ENCODE data around the gene CNOT3.

DNA sequence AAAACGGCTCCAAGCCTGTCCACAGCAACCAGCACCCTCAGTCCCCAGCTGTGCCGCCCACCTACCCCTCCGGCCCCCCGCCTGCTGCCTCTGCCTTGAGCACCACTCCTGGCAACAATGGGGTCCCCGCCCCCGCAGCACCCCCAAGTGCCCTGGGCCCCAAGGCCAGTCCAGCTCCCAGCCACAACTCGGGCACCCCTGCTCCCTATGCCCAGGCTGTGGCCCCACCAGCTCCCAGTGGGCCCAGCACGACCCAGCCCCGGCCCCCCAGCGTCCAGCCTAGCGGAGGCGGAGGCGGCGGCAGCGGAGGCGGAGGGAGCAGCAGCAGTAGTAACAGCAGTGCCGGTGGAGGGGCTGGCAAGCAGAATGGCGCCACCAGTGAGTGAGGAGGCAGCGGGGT lies 10.6 kb downstream of the CNOT3 start:
- TF ChIP-seq, protein P1, sequence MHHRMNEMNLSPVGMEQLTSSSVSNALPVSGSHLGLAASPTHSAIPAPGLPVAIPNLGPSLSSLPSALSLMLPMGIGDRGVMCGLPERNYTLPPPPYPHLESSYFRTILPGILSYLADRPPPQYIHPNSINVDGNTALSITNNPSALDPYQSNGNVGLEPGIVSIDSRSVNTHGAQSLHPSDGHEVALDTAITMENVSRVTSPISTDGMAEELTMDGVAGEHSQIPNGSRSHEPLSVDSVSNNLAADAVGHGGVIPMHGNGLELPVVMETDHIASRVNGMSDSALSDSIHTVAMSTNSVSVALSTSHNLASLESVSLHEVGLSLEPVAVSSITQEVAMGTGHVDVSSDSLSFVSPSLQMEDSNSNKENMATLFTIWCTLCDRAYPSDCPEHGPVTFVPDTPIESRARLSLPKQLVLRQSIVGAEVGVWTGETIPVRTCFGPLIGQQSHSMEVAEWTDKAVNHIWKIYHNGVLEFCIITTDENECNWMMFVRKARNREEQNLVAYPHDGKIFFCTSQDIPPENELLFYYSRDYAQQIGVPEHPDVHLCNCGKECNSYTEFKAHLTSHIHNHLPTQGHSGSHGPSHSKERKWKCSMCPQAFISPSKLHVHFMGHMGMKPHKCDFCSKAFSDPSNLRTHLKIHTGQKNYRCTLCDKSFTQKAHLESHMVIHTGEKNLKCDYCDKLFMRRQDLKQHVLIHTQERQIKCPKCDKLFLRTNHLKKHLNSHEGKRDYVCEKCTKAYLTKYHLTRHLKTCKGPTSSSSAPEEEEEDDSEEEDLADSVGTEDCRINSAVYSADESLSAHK (CRISPR knock-in tag; IDR thresholded peaks at IDR 0.05; ENCODE audit: borderline replicate concordance), result no peak
- no peak for TF ChIP-seq ZNF792 (CRISPR knock-in tag; IDR thresholded peaks at IDR 0.05)
- no peak for TF ChIP-seq ATF7 (IDR thresholded peaks at IDR 0.05)
- no peak for TF ChIP-seq ATF7 (CRISPR knock-in tag; IDR thresholded peaks at IDR 0.05)
- no peak for TF ChIP-seq JUN (CRISPR knock-in tag; IDR thresholded peaks at IDR 0.05)
- no peak for TF ChIP-seq IKZF1 (IDR thresholded peaks at IDR 0.05)
- no peak for TF ChIP-seq NR3C1 (CRISPR knock-in tag; IDR thresholded peaks at IDR 0.05)
- TF ChIP-seq, protein P2, sequence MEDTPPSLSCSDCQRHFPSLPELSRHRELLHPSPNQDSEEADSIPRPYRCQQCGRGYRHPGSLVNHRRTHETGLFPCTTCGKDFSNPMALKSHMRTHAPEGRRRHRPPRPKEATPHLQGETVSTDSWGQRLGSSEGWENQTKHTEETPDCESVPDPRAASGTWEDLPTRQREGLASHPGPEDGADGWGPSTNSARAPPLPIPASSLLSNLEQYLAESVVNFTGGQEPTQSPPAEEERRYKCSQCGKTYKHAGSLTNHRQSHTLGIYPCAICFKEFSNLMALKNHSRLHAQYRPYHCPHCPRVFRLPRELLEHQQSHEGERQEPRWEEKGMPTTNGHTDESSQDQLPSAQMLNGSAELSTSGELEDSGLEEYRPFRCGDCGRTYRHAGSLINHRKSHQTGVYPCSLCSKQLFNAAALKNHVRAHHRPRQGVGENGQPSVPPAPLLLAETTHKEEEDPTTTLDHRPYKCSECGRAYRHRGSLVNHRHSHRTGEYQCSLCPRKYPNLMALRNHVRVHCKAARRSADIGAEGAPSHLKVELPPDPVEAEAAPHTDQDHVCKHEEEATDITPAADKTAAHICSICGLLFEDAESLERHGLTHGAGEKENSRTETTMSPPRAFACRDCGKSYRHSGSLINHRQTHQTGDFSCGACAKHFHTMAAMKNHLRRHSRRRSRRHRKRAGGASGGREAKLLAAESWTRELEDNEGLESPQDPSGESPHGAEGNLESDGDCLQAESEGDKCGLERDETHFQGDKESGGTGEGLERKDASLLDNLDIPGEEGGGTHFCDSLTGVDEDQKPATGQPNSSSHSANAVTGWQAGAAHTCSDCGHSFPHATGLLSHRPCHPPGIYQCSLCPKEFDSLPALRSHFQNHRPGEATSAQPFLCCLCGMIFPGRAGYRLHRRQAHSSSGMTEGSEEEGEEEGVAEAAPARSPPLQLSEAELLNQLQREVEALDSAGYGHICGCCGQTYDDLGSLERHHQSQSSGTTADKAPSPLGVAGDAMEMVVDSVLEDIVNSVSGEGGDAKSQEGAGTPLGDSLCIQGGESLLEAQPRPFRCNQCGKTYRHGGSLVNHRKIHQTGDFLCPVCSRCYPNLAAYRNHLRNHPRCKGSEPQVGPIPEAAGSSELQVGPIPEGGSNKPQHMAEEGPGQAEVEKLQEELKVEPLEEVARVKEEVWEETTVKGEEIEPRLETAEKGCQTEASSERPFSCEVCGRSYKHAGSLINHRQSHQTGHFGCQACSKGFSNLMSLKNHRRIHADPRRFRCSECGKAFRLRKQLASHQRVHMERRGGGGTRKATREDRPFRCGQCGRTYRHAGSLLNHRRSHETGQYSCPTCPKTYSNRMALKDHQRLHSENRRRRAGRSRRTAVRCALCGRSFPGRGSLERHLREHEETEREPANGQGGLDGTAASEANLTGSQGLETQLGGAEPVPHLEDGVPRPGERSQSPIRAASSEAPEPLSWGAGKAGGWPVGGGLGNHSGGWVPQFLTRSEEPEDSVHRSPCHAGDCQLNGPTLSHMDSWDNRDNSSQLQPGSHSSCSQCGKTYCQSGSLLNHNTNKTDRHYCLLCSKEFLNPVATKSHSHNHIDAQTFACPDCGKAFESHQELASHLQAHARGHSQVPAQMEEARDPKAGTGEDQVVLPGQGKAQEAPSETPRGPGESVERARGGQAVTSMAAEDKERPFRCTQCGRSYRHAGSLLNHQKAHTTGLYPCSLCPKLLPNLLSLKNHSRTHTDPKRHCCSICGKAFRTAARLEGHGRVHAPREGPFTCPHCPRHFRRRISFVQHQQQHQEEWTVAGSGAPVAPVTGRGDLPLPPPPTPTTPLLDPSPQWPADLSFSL (CRISPR knock-in tag; IDR thresholded peaks at IDR 0.05), result no peak
- TF ChIP-seq, protein P3, sequence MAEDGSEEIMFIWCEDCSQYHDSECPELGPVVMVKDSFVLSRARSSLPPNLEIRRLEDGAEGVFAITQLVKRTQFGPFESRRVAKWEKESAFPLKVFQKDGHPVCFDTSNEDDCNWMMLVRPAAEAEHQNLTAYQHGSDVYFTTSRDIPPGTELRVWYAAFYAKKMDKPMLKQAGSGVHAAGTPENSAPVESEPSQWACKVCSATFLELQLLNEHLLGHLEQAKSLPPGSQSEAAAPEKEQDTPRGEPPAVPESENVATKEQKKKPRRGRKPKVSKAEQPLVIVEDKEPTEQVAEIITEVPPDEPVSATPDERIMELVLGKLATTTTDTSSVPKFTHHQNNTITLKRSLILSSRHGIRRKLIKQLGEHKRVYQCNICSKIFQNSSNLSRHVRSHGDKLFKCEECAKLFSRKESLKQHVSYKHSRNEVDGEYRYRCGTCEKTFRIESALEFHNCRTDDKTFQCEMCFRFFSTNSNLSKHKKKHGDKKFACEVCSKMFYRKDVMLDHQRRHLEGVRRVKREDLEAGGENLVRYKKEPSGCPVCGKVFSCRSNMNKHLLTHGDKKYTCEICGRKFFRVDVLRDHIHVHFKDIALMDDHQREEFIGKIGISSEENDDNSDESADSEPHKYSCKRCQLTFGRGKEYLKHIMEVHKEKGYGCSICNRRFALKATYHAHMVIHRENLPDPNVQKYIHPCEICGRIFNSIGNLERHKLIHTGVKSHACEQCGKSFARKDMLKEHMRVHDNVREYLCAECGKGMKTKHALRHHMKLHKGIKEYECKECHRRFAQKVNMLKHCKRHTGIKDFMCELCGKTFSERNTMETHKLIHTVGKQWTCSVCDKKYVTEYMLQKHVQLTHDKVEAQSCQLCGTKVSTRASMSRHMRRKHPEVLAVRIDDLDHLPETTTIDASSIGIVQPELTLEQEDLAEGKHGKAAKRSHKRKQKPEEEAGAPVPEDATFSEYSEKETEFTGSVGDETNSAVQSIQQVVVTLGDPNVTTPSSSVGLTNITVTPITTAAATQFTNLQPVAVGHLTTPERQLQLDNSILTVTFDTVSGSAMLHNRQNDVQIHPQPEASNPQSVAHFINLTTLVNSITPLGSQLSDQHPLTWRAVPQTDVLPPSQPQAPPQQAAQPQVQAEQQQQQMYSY (CRISPR knock-in tag; IDR thresholded peaks at IDR 0.05), result no peak
- TF ChIP-seq ZNF879 (CRISPR knock-in tag; IDR thresholded peaks at IDR 0.05), result no peak
- no peak for TF ChIP-seq CBX5 (CRISPR knock-in tag; IDR thresholded peaks at IDR 0.05; ENCODE audit: borderline replicate concordance)
- TF ChIP-seq, protein P4, sequence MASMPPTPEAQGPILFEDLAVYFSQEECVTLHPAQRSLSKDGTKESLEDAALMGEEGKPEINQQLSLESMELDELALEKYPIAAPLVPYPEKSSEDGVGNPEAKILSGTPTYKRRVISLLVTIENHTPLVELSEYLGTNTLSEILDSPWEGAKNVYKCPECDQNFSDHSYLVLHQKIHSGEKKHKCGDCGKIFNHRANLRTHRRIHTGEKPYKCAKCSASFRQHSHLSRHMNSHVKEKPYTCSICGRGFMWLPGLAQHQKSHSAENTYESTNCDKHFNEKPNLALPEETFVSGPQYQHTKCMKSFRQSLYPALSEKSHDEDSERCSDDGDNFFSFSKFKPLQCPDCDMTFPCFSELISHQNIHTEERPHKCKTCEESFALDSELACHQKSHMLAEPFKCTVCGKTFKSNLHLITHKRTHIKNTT (CRISPR knock-in tag; IDR thresholded peaks at IDR 0.05), result no peak

Data from HepG2 (cell line).